K562 (cell line): Measurements from ENCODE around the gene CLASP1. TPM values are rescaled to one million over a fixed set of nuclear protein-coding genes. Genes with fewer than 3 reads are reported as not detected.

Source experiments
- BRCA1 ChIP-seq, 2 experiments: fragments of 450-650 bp in 1 of 2; sonication (generic) in 1 of 2; formaldehyde crosslinking in 1 of 2; IDR thresholded peaks; 2 replicates each; pipeline versions ENCODE4 v1.5.0 to v1.6.1; 2017 to 2020; ENCODE audit warnings: mild to moderate bottlenecking in 1 of 2, missing genetic modification reagents in 1 of 2
- C11orf30 ChIP-seq: fragments of 450-650 bp; IDR thresholded peaks from 2 replicates; pipeline ENCODE4 v1.6.1; 2016; ENCODE audit warnings: low read depth, mild to moderate bottlenecking
- CBX8 ChIP-seq: fragments of 200-600 bp; sonication (generic); IDR thresholded peaks from 2 replicates; pipeline ENCODE4 v1.6.1; 2012; ENCODE audit warnings: borderline replicate concordance, mixed run types, low read depth, mild to moderate bottlenecking, moderate library complexity, mixed read lengths, low read length, control low read depth, inconsistent platforms; ENCODE audit not compliant: poor library complexity, severe bottlenecking; ENCODE audit errors: extremely low read depth
- HNRNPK ChIP-seq: fragments of 200-400 bp; formaldehyde crosslinking; IDR thresholded peaks from one replicate; pipeline ENCODE4 v1.6.1; 2018; ENCODE audit warnings: mild to moderate bottlenecking, low read depth, low read length; ENCODE audit not compliant: poor library complexity, severe bottlenecking
- NR4A1 ChIP-seq, 2 experiments: fragments of 250-450 bp in 1 of 2; fragments of 450-650 bp in 1 of 2; sonication (Bioruptor Pico) in 1 of 2; IDR thresholded peaks; 2 replicates each; pipeline versions ENCODE4 v1.4.0 to v1.6.1; 2016 to 2020; ENCODE audit warnings: mild to moderate bottlenecking in 2 of 2, missing compliant biosample characterization in 1 of 2, missing genetic modification characterization in 1 of 2, moderate library complexity in 1 of 2
- POU5F1 ChIP-seq: fragments of 150-350 bp; IDR thresholded peaks from 2 replicates; pipeline ENCODE4 v1.6.1; 2014; ENCODE audit warnings: borderline replicate concordance, low read length, low read depth, mild to moderate bottlenecking; ENCODE audit not compliant: partially characterized antibody
- RBM25 ChIP-seq: fragments of 200-400 bp; formaldehyde crosslinking; IDR thresholded peaks from 2 replicates; pipeline ENCODE4 v1.6.1; 2018; ENCODE audit warnings: low read length, low read depth, moderate library complexity; ENCODE audit not compliant: severe bottlenecking
- RNF2 ChIP-seq: sonication (generic); IDR thresholded peaks from 2 replicates; pipeline ENCODE4 v1.6.1; 2016
- TCF3 ChIP-seq: sonication (generic); formaldehyde crosslinking; IDR thresholded peaks from 2 replicates; pipeline ENCODE4 v1.4.0; 2020; ENCODE audit warnings: mild to moderate bottlenecking, missing genetic modification reagents
- TOE1 ChIP-seq, 2 experiments: fragments of 450-650 bp in 1 of 2; sonication (generic) in 1 of 2; formaldehyde crosslinking in 1 of 2; IDR thresholded peaks; 2 replicates each; pipeline versions ENCODE4 v1.7.1 to v1.8.0; 2016 to 2022; ENCODE audit warnings: borderline replicate concordance in 2 of 2, mild to moderate bottlenecking in 2 of 2, antibody characterized with exemption in 1 of 2, inconsistent platforms in 1 of 2, low read depth in 1 of 2, missing genetic modification reagents in 1 of 2, moderate library complexity in 1 of 2
- ZEB2 ChIP-seq: fragments of 450-650 bp; IDR thresholded peaks from 2 replicates; pipeline ENCODE4 v1.6.1; 2016
- ZKSCAN8 ChIP-seq: fragments of 200-800 bp; sonication (Bioruptor generic); IDR thresholded peaks from 2 replicates; pipeline ENCODE4 v1.6.1; 2016; ENCODE audit warnings: missing genetic modification characterization, missing compliant biosample characterization
- ZNF79 ChIP-seq: fragments of 250-450 bp; sonication (Bioruptor Pico); IDR thresholded peaks from 2 replicates; pipeline ENCODE4 v1.4.0; 2020; ENCODE audit warnings: low read depth, mild to moderate bottlenecking, moderate library complexity
- polyA plus RNA-seq, 8 experiments: library from polyadenylated mRNA; depleted of rRNA in 4 of 8; stranded (reverse) in 5 of 8; unstranded in 3 of 8; fragments of >200 nt; fragmentation: Nextera tagmentation in 2 of 8; fragmentation: Illumina TruSeq in 1 of 8; extraction: Ambion mirVana in 2 of 8; extraction: Trizol in 1 of 8; gene quantifications; 2 replicates each; pipeline versions ENCODE4 v1.2.1 to v1.2.3, GENCODE V29; 2011 to 2014; ENCODE audit warnings: inconsistent platforms in 1 of 8, missing spikeins in 1 of 8
- total RNA-seq, 7 experiments: library from RNA; depleted of rRNA in 6 of 7; stranded (reverse); fragments of >200 nt in 6 of 7; fragmentation: Illumina TruSeq in 2 of 7; extraction: Trizol in 2 of 7; gene quantifications; 2 replicates each; pipeline versions ENCODE4 v1.2.1 to v1.2.3, GENCODE V29; 2011 to 2021; ENCODE audit warnings: low replicate concordance in 1 of 7
- TF ChIP-seq, protein P1 (sequence below): fragments of 450-650 bp; IDR thresholded peaks from 2 replicates; pipeline ENCODE4 v1.6.1; 2018; ENCODE audit not compliant: partially characterized antibody
- TF ChIP-seq, protein P2 (sequence below): fragments of 250-450 bp; sonication (Bioruptor Pico); IDR thresholded peaks from 2 replicates; pipeline ENCODE4 v1.5.0; 2021
- TF ChIP-seq, protein P3 (sequence below): fragments of 450-650 bp; IDR thresholded peaks from 2 replicates; pipeline ENCODE4 v1.6.1; 2016; ENCODE audit warnings: low read depth, mild to moderate bottlenecking, moderate library complexity
- TF ChIP-seq, protein P4 (sequence below): fragments of 250-450 bp; sonication (Bioruptor Pico); IDR thresholded peaks from 2 replicates; pipeline ENCODE4 v1.5.0; 2020; ENCODE audit warnings: mild to moderate bottlenecking, borderline replicate concordance
- TF ChIP-seq, protein P5 (sequence below), 2 experiments: IDR thresholded peaks; 2 replicates each; pipeline ENCODE4 v1.6.1; 2011; ENCODE audit warnings: borderline replicate concordance in 1 of 2, control low read depth in 1 of 2, low read depth in 1 of 2, low read length in 1 of 2, mild to moderate bottlenecking in 1 of 2, mixed read lengths in 1 of 2, moderate library complexity in 1 of 2; ENCODE audit not compliant: insufficient read depth in 1 of 2, insufficient read length in 1 of 2, poor library complexity in 1 of 2, severe bottlenecking in 1 of 2; ENCODE audit errors: extremely low read depth in 1 of 2

CLASP1 gene
- total and polyA plus RNA-seq, 9 of the 15 experiments (the other 6 are each of a cell fraction or from before 2014, with no cell fraction given): 1.7 to 40.3 (median 20.7) TPM

DNA sequence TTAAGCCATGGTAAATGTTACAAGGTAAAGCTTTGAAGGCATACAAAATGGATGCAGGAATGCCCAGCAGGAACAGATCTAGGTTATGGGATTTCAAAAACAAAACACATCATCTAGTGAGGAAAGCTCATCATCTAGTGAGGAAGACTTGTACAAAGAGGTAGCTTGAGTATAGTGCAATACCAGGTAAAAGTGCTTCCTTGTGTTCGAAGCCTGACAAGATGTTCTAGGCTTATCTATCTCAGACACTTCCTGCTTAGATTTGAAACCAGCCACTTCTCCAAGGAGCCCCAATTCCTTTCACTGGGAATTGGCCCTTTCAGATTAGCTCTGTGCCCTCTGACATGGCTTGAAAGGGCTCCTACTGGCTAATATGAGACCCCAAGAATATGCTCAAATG lies 73.0 kb downstream of the CLASP1 start (continued):
- TF ChIP-seq TCF3 (CRISPR knock-in tag) (peak; percentile 54), RNF2 (no peak), NR4A1 (CRISPR knock-in tag; IDR thresholded peaks at IDR 0.05) (no peak), NR4A1 (tag; IDR thresholded peaks at IDR 0.05) (no peak), C11orf30 (no peak), POU5F1 (no peak), ZEB2 (0 out of 2 replicates have a peak, but pooled peaks have one; percentile 28), ZNF79 (CRISPR knock-in tag) (no peak), CBX8 (no peak), BRCA1 (IDR thresholded peaks at IDR 0.05) (no peak), BRCA1 (CRISPR knock-in tag; IDR thresholded peaks at IDR 0.05) (no peak), RBM25 (no peak), HNRNPK (no peak), ZKSCAN8 (CRISPR knock-in tag) (no peak), TOE1 (IDR thresholded peaks at IDR 0.05; ENCODE audit: borderline replicate concordance) (no peak), TOE1 (CRISPR knock-in tag; IDR thresholded peaks at IDR 0.05; ENCODE audit: borderline replicate concordance, low read depth) (no peak)
- TF ChIP-seq, protein P1, sequence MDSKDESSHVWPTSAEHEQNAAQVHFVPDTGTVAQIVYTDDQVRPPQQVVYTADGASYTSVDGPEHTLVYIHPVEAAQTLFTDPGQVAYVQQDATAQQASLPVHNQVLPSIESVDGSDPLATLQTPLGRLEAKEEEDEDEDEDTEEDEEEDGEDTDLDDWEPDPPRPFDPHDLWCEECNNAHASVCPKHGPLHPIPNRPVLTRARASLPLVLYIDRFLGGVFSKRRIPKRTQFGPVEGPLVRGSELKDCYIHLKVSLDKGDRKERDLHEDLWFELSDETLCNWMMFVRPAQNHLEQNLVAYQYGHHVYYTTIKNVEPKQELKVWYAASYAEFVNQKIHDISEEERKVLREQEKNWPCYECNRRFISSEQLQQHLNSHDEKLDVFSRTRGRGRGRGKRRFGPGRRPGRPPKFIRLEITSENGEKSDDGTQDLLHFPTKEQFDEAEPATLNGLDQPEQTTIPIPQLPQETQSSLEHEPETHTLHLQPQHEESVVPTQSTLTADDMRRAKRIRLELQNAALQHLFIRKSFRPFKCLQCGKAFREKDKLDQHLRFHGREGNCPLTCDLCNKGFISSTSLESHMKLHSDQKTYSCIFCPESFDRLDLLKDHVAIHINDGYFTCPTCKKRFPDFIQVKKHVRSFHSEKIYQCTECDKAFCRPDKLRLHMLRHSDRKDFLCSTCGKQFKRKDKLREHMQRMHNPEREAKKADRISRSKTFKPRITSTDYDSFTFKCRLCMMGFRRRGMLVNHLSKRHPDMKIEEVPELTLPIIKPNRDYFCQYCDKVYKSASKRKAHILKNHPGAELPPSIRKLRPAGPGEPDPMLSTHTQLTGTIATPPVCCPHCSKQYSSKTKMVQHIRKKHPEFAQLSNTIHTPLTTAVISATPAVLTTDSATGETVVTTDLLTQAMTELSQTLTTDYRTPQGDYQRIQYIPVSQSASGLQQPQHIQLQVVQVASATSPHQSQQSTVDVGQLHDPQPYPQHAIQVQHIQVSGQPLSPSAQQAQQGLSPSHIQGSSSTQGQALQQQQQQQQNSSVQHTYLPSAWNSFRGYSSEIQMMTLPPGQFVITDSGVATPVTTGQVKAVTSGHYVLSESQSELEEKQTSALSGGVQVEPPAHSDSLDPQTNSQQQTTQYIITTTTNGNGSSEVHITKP: no peak
- TF ChIP-seq, protein P2, sequence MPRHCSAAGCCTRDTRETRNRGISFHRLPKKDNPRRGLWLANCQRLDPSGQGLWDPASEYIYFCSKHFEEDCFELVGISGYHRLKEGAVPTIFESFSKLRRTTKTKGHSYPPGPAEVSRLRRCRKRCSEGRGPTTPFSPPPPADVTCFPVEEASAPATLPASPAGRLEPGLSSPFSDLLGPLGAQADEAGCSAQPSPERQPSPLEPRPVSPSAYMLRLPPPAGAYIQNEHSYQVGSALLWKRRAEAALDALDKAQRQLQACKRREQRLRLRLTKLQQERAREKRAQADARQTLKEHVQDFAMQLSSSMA (CRISPR knock-in tag): no peak
- TF ChIP-seq, protein P3, sequence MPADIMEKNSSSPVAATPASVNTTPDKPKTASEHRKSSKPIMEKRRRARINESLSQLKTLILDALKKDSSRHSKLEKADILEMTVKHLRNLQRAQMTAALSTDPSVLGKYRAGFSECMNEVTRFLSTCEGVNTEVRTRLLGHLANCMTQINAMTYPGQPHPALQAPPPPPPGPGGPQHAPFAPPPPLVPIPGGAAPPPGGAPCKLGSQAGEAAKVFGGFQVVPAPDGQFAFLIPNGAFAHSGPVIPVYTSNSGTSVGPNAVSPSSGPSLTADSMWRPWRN: no peak
- TF ChIP-seq, protein P4, sequence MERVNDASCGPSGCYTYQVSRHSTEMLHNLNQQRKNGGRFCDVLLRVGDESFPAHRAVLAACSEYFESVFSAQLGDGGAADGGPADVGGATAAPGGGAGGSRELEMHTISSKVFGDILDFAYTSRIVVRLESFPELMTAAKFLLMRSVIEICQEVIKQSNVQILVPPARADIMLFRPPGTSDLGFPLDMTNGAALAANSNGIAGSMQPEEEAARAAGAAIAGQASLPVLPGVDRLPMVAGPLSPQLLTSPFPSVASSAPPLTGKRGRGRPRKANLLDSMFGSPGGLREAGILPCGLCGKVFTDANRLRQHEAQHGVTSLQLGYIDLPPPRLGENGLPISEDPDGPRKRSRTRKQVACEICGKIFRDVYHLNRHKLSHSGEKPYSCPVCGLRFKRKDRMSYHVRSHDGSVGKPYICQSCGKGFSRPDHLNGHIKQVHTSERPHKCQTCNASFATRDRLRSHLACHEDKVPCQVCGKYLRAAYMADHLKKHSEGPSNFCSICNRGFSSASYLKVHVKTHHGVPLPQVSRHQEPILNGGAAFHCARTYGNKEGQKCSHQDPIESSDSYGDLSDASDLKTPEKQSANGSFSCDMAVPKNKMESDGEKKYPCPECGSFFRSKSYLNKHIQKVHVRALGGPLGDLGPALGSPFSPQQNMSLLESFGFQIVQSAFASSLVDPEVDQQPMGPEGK (CRISPR knock-in tag): no peak
- TF ChIP-seq, protein P5, sequence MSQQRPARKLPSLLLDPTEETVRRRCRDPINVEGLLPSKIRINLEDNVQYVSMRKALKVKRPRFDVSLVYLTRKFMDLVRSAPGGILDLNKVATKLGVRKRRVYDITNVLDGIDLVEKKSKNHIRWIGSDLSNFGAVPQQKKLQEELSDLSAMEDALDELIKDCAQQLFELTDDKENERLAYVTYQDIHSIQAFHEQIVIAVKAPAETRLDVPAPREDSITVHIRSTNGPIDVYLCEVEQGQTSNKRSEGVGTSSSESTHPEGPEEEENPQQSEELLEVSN (IDR thresholded peaks at IDR 0.05; ENCODE audit: borderline replicate concordance in 1 of 2, extremely low read depth in 1 of 2, insufficient read depth in 1 of 2, insufficient read length in 1 of 2, low read depth in 1 of 2, low read length in 1 of 2, poor library complexity in 1 of 2, severe bottlenecking in 1 of 2): no peak
